CD4-positive, alpha-beta T cell treated with Interleukin-17A for 4 hours (primary cell): ENCODE measurements around the gene TUBA8.
"Not testable (repeated sequence)": the region's sequence is repeated elsewhere in the genome, so short reads cannot be mapped to it uniquely, and the experiment has no call there.

Experiments used
- DNase-seq: peaks from one replicate; pipeline ENCODE4 v3.0.0-alpha.2; 2020; ENCODE audit warnings: mixed read lengths

TUBA8 gene

DNA sequence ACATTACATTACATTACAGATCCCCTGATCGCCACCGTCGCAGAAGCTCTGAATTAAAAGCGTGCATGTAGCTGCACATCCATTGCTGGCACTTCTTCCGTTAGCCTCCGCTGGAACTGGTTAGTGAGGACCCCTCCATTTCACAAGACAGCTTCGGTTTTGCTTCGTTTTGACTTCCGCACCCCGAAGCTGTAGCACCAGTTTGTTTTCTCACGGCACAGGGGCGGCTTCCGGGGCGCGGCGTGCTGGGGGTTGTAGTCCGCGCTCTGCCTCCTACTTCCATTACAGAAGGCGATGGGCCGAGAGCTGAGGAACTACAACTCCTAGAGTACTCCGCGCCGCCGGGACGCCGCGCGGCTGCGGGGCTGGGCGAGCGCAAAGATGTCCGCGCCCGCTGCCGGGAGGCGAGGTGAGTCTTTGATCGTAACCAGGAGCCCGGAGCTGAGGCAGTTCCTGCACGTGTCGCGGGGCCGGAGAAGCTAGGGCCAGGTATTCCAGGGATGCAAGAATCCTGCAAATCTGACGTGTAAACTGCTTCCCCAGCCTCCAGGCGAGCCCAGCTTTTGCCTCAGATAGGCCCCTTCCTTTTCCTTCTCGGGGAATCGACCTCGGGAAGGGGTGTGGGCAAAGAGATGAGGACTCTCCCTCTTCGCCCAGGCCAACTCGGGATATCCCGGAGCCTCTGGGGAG, 32.8 kb upstream of the TUBA8 start, which contains the start of gene PEX26:
TSS of gene PEX26 (plus strand) at position 352 of the 690 bp plus-strand sequence. CDS start 387 bp downstream, outside the sequence.
- DNase-seq = peak; percentile 94

DNA sequence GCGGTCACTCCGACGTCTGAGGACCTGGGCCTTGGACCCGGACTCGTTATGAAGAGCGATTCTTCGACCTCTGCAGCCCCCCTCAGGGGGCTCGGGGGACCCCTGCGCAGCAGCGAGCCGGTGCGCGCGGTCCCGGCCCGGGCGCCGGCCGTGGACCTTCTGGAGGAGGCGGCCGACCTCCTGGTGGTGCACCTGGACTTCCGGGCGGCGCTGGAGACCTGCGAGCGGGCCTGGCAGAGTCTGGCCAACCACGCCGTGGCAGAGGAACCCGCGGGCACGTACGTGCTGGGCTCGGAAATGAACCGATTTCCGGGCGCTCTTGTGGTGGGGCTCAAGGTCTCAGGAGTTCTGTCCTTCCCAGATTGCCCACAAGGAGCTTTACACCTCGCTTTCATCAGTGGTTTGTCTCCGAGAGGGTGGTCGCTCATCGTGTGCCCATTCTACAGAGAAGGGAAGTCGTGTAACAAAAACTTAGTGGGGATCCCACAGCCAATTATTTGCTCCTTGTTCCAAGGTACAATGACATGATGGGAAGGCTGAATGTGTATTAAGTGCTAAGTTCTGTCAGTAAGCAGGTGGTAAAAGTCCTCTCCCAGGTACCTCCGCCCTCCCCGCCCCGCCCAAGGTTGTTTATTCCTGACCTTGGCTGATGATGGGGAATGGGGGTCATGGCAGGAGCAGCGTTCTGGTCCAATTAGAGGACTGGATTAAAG, 32.1 kb upstream of the TUBA8 start:
- peak; percentile 31 for DNase-seq

DNA sequence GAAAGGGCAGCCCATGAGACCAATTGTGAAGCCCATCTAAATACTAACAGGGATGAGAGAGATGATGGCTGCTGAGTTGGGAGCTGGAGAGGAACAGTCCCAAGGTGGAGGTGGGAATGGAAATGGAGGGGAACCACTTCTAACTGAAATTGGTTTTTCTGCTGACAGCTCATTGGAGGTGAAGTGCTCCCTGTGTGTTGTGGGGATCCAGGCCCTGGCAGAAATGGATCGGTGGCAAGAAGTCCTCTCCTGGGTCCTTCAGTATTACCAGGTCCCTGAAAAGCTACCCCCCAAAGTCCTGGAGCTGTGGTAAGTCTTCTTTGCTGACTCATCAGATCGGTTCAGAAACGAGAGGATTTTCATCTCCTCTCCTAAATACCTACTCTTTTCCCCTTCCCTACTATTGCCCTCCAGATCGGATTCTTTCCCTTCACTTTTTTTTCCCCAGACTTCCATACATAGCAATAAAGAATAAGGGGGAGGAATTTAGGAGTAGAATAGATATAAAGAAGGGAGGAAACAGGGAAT, 30.8 kb upstream of the TUBA8 start:
- DNase-seq = no peak

DNA sequence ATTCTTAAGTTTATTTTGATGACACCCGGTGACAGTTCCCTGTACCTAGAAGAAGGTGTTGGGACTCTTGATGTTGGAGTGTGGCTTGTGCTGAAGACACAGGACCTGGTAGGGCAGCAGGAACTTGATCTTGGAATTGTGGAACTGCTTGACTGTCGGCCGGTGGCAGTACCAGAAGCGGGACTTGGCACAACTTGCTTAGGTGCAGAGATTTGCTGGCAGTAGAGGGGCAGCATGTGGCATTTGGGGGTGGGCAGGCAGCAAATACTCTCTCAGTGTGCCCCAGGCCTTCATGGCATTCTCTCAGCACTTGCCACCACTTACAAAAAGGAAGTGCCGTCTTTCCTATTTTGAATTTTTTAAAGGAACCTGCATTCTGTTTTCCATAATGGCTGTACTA, 29.2 kb upstream of the TUBA8 start:
- no peak for DNase-seq

DNA sequence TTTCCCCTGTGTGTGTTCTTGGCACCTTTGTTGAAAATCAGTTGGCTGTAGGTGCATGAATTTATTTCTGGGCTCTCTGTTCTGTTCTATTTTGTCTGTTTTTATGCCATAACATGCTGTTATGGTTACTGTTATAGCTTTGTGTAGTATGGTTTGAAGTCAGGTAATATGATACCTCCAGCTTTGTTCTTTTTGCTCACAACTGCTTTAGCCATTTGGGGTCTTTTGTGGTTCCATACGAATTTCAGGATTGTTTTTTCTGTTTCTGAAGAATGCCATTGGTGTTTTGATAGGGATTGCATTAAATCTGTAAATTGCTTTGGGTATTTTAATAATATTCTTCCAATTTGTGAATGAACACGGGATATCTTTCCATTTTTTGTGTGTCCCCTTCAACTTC, 28.1 kb upstream of the TUBA8 start:
- DNase-seq = no peak

DNA sequence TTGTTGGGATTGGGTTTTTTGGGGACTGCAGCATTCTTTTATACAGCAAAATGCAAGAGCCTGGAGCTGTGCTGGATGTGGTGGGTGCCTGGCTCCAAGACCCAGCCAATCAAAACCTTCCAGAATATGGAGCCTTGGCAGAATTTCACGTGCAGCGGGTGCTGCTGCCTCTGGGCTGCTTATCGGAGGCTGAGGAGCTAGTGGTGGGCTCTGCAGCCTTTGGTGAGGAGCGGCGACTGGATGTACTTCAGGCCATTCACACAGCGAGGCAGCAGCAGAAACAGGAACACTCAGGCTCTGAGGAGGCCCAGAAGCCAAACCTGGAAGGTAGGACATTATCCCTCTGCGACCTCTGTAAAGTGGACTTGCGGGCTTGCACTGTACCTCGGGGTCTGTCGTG, 27.2 kb upstream of the TUBA8 start:
- DNase-seq = no peak

DNA sequence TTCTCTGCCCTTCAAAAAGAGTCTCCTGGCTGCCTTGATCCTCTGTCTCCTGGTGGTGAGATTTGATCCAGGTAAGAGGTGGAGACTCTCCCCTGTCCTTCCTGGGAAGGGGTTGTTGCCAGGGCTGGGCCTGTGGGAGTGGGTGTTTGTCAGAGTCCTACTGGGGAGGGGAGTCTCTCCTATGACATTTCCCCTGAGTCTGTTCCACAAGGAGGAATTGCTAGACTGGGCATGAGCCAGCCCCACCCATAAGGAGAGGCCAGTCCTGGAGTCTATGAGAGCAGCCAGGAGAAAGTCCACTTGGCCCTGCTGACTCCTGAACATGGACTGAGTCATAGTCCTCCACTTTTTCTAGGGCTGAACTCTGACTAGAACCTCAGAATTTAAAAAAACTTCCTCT, 25.4 kb upstream of the TUBA8 start:
- no peak for DNase-seq

DNA sequence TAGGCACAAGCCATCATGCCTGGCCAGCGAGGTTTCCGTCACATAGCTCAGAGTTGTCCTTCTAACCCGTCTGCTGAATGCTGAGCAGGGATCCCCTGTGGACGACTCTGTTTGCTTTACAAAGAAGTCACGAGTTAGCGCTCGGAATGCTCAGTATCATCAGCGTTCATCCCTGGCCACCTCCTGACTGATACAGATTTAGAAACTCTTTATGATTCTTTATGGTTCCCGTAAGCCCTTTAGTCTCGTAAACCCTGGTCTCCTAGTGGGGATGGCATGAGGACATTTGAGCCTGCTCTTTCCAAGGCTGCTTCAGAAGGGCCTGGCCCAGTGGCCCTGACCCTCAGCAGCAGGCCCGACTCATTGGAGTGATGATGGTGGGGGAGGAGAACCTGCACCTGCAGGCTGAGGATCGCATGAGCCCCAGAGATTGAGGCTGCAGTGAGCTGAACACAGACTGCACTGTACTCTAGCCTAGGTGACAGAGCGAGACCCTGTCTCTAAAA, 23.2 kb upstream of the TUBA8 start:
- no peak for DNase-seq

DNA sequence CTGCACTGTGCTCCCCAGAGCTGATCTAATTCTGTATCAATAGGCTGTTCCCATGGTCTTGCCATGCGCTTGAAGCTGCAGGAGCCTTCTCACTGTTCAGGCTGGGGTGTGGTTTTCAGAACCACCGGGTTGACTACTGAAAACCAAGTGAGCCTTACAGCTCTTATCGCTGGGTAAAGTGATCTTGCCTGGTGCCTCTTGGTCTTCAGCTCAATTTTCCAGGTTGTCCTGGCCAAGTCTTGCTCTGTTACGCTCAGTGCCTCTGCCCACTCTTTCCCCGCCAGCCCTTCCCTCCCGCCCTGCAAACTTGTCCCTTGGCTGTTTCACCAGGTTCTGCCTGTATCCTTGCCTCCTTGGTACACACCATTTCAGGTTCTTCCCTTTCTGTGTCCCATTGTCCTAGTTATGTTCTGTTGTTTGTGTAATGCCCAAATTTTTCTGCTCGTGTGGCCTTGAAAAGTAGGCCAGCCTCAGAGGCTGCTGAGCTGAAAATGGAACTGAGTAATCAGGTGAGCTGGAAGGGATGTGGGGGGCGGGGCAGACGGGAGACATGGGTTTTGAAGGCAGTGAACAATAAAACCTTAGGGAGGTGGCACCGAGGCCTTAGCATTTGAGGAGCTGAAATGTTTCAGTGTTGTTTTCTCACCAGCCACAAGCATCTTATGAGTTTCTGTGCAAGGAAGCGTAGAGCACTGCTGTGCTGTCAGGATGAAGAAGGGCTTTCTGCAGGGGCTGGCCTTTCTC, 21.6 kb upstream of the TUBA8 start:
- DNase-seq = peak; percentile 49

DNA sequence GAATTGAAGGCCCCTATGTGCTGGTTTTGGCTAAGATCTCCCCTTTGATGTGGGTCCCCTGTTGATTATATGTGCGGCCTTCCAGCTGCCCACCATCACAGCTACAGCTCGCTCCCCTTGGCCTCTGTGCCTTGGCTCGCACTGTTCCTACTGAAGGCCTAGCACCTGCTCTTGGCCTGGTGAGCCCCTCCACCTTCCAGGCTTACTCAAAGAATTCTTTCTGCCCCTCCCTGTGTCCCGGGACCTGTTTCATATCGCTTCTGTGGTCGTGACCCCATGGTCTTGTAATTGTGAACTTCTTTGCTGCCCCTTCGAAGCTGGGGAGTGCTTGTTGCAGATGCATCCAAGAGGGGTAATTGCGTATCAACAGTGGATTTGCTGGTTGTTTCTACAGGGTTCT, 20.3 kb upstream of the TUBA8 start:
- DNase-seq = no peak

DNA sequence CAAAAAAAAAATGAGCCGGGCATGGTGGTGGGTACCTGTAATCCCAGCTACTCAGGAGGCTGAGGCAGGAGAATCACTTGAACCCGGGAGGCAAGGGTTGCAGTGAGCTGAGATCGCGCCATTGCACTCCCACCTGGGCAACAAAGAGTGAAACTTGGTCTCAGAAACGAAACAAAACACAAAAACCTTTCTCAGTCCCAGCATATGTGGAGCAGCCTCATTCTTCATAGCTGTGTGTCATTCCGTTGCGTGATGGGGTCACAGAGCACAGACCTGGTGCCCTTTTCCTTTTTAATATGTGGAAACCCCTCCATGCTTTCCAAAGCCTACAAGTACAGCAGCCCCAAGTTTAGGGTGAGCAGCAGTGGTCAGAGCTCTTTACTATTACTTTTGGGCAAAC, 19.1 kb upstream of the TUBA8 start:
- DNase-seq = no peak

DNA sequence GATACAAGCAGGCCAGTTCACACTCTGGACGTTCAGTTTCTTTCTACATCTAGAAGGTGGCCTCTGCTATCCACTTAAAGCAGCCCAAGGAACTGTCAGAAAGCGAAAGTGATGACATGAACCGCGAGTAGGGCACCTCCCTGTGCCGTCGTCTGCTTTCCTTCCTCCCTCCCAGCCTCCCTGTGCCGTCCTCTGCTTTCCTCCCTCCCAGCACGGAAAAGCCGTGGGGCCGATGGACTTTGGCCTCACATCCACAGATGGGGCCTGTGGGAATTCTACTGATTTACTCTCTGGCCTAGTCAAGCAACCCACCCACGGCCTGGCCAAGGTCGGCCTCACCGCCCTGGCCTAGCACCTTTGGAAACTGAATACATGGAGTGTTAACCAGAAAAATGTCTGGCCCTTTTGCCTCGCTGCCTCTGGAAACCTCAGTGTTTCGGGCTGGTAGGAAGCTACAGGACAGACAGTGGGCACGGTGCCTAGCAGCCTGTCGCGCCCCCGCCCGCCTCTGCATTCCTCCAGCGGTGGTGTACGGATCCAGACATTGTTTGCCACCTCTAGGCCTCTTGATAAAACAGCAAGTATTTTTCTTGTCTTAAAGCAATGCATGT, 18.6 kb upstream of the TUBA8 start:
- peak; percentile 35 for DNase-seq

DNA sequence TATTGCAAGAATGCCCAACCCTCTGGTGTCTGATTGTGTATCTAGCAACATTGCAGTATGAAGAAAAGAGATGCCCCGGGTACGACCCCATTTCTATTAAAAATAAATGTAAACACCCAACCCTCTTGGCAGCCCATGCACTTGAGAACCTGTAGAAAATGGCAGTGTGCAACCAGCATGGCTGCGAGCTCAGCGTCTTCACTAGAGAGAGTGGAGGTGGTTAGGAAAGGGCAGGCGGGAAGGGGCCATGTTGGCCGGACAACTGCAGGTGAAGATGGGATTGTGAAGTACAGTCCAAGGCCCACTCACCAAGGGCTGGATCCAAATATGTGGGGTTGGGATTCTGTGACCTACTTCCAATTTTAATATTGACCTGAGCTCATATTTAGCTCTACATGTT, 16.9 kb upstream of the TUBA8 start:
- DNase-seq = no peak

DNA sequence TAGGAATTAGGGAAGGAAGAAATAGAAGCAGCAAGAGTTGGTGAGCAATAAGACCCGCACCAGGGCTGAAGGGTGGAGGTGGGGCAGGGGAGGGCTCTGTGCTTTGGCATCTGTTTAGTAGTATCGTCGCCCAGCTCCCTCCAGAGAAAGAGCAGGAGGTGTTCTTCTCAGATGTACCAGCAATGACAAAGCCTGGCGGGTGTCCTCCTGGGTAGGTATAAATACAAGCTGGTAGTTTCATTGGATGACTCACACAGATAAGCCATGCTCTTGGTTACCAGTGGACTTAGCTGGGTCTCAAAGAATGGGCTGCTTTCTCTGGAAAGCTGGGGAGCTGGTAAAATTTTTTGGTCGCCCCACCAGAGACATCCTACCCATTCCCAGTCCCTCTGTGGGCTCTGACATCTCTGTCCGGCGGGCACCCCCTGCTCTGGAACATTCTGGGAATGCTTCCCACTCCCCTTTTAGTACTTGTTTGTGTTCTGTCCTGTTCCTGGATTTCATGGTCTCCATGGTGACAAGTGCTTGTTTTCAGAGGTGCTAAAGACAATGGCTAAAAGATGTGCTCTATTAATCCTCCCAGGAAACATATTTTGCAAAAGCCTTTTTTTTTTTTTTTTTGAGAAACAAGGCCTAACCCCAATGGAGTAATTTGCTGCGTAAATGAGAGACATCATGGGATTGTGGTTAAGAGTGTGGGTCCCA, 15.4 kb upstream of the TUBA8 start:
- DNase-seq = no peak

DNA sequence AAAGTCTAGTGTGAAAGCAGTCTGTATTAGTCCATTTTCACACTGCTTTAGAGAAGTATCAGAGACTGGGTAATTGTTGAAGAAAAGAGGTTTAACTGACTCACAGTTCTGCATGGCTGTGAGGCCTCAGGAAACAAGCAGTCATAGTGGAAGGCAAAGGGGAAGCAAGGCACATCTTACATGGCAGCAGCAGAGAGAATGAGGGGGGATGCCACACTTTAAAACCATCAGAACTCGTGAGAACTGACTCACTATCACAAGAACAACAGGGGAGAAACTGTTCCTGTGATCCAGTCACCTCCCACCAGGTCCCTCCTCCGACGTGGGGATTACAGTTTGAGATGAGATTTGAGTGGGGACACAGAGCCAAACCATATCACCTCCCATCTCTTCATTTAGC, 13.8 kb upstream of the TUBA8 start:
- no peak for DNase-seq

DNA sequence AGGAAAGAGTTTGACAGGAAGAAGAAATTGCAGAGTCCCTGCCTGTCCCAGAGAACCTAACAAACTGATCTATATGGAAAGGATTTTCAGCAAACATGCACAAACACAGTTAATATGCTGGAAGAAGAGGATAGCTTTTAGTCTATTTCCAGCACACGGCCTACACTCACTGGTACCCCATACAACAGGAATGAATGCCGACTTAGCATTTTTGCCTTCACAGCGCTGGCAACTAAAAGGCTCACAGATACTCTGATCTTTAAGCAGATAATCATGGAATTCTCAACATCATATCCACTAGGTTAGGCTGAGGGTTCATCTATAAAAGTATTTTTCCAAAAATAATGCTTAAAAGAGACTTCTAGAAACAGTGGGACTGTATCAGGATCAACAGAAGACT, 9.8 kb upstream of the TUBA8 start:
- no peak for DNase-seq

DNA sequence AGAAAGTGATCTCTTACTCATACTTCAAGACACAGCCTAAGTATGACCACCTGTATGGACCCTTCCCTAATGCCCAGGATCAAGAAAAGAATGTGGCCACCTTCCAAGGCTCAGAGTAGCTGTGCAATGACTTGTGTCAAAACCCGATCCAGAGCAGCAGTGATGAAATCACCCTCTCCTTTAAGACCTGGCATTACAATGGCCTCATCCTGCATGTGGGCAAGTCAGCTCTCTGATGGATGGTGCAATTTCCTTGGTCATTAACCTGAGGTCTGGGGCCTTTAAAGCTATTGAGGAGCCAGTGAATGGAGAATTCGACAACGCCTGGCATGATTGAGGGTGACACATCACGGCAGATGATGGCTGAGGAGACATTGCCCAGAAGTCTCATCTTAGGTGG, 9.1 kb upstream of the TUBA8 start:
- DNase-seq = no peak

DNA sequence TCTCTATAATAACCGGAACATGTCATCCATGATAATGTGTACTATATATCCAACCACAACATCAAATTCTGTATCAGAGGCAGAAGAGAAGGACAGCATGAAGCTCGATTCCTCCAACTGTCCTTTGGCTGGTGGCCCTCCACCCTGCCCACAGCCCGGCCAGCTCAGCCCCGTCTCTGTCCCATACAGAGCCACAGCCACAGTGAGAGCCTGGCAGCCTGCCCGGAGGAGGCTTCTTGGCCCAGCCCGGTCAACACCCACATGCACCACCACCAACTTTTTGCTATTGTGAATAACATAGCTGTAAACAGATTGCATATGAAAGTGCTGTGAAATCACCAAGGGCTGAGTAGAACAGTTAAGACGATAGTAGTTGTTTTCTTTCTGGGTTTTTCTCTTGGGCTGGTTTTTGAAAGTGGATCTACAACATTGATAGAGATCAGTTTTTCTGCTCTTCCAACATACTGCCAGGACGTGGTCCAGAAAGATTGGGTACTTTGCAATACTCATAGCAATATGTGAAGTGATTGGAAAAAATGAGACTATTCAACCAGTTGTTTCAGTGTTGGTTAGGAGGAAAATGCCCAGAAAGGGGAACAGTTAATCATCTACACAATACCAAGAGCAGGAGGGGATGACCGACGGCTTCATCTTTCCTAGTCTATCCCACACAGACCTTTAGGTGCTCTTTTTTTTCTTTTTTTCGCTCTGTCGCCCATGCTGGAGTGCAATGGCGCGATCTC, 6.9 kb upstream of the TUBA8 start:
- no peak for DNase-seq

DNA sequence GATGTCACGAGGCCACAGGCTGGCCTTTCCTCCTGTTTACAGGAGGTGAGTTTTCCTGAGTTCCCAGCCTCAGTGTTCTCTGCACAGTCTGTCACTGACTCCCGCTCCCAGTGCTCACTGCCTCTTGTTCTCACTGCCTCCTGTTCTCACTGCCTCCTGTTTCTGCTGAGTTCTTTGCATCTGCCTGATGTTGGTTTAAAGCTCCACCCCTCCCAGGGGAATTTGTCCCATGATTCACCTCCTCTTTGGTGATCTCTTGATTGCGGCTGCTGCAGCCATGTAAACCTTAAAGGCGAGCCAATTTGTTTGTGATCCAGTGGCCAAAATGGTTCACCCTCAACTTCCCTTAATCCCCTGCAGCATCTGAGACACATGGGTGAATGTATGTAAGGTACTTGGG, 6.0 kb upstream of the TUBA8 start:
- no peak for DNase-seq

DNA sequence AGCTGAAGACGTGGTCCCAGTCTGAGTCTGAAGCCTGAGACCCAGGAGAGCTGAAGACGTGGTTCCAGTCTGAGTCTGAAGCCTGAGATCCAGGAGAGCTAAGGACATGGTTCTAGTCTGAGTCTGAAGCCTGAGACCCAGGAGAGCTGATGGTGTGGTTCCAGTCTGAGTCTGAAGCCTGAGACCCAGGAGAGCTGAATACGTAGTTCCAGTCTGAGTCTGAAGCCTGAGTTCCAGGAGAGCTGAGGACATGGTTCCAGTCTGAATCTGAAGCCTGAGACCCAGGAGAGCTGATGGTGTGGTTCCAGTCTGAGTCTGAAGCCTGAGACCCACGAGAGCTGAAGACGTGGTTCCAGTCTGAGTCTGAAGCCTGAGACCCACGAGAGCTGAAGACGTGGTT, 4.6 kb upstream of the TUBA8 start:
- not testable (repeated sequence) for DNase-seq

DNA sequence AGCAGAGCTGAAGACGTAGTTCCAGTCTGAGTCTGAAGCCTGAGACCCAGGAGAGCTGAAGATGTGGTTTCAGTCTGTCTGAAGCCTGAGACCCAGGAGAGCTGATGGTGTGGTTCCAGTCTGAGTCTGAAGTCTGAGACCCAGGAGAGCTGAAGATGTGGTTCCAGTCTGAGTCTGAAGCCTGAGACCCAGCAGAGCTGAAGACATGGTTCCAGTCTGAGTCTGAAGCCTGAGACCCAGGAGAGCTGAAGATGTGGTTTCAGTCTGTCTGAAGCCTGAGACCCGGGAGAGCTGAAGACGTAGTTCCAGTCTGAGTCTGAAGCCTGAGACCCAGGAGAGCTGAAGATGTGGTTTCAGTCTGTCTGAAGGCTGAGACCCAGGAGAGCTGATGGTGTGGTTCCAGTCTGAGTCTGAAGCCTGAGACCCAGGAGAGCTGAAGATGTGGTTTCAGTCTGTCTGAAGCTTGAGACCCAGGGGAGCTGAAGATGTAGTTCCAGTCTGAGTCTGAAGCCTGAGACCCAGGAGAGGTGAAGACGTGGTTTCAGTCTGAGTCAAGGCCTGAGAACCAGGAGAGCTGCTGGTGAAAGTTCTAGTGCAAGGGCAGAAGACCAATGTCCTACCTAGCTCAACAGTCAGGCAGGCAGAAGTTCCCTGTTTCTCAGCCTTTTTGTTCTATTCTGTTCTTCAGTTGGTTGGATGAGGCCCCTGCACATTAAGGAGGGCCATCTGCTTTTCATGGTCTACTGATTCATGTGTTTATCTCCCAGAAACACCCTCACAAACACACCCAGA, 3.9 kb upstream of the TUBA8 start:
- DNase-seq = not testable (repeated sequence)
